ENCODE data around the gene DNM2. TPM values are rescaled to one million over a fixed set of nuclear protein-coding genes. Genes with fewer than 3 reads are reported as not detected.

The DNM2 gene
- total and polyA plus RNA-seq, 2 of the 13 experiments (the other 11 are each of a cell fraction or from before 2014, with no cell fraction given) = 41.7 to 59.8 TPM

- Histone ChIP-seq H3K9me3 (ENCODE audit: low read length) (no peaks in the 10 kb centered on the region), H3K79me2 (ENCODE audit: insufficient read depth, low read length) (peaks cover 80% of the 10 kb centered on the region), H4K20me1 (ENCODE audit: insufficient read depth, low read length) (0 out of 2 replicates have a peak, but pooled peaks cover 3% of the 10 kb centered on the region), H3K4me3 (replicated peaks in 1 of 3; ENCODE audit: insufficient read depth in 1 of 3, low read depth in 2 of 3, low read length in 3 of 3) (no peak overlapping the region), H3K27ac (ENCODE audit: extremely low read length, insufficient read depth, low read length) (no peak overlapping the region), H3K4me1 (ENCODE audit: insufficient read depth, low read length) (peaks cover 23% of the 10 kb centered on the region), H2AFZ (ENCODE audit: low read length) (no peak overlapping the region), H3K4me2 (ENCODE audit: low read depth, low read length) (no peak overlapping the region), H3K36me3 (replicated peaks in 1 of 2; ENCODE audit: control insufficient read depth in 1 of 2, insufficient read depth in 2 of 2, low read length in 2 of 2) (peaks cover 0 to 15% of the 10 kb centered on the region in 2 experiments; a peak in 3 of 5 replicates), H3K27me3 (ENCODE audit: control insufficient read depth in 1 of 2, insufficient read depth in 2 of 2, low read length in 2 of 2) (no peaks in the 10 kb centered on the region), H3K9ac (ENCODE audit: insufficient read depth, low read depth, low read length) (no peak overlapping the region)
- ChIA-PET CTCF (ENCODE audit: low intra/inter-chr PET ratio, low total read pairs) (no interaction called here), POLR2A (interaction anchor here (1.2 kb wide), 1 partner anchor 13 kb away, joined by 3 read pairs; no protein-coding TSS in a partner anchor)
- DNase-seq (ENCODE audit: low spot score) (no peak), ATAC-seq (no peak), FAIRE-seq (no peak)
- no TSS peak for BruUV-seq (replicated peaks)
- WGBS (ENCODE audit: low lambda C conversion rate) = 99% methylated on average over 6 of the region's 12 CpGs
- intact Hi-C loops (cut with micrococcal nuclease; ENCODE audit: unreplicated experiment) (no loop called here), in situ Hi-C loops (cut with HindIII; ENCODE audit: extremely low pct_ligation_motif_present, low pct_unique_long_range_greater_than_20kb) (no loop called here)
- TF ChIP-seq ZNF354B (CRISPR knock-in tag; IDR thresholded peaks at IDR 0.05) (no peak), ZNF7 (CRISPR knock-in tag; IDR thresholded peaks at IDR 0.05) (no peak), ZUFSP (CRISPR knock-in tag; IDR thresholded peaks at IDR 0.05; ENCODE audit: borderline replicate concordance) (no peak), SAFB2 (CRISPR knock-in tag; IDR thresholded peaks at IDR 0.05; ENCODE audit: borderline replicate concordance, low read depth) (no peak), SOX6 (IDR thresholded peaks at IDR 0.05) (no peak), SOX6 (CRISPR knock-in tag; IDR thresholded peaks at IDR 0.05) (no peak), RAD21 (CRISPR knock-in tag; IDR thresholded peaks at IDR 0.05) (no peak), ZNF382 (CRISPR knock-in tag; IDR thresholded peaks at IDR 0.05; ENCODE audit: borderline replicate concordance) (no peak), KLF15 (CRISPR knock-in tag; IDR thresholded peaks at IDR 0.05; ENCODE audit: borderline replicate concordance) (no peak), HBP1 (CRISPR knock-in tag; IDR thresholded peaks at IDR 0.05; ENCODE audit: low read depth) (no peak), REST (IDR thresholded peaks at IDR 0.05; ENCODE audit: borderline replicate concordance in 1 of 2, low read depth in 1 of 2, low read length in 2 of 2) (no peak), CHD2 (IDR thresholded peaks at IDR 0.05; ENCODE audit: low read depth, low read length) (no peak), ZNF709 (CRISPR knock-in tag; IDR thresholded peaks at IDR 0.05) (no peak), TP53 (CRISPR knock-in tag; conservative IDR thresholded peaks at IDR 0.05) (no peak), POGK (CRISPR knock-in tag; conservative IDR thresholded peaks at IDR 0.05) (no peak), NRL (CRISPR knock-in tag; IDR thresholded peaks at IDR 0.05; ENCODE audit: borderline replicate concordance) (no peak), ZNF672 (CRISPR knock-in tag; IDR thresholded peaks at IDR 0.05) (no peak), SCMH1 (CRISPR knock-in tag; IDR thresholded peaks at IDR 0.05; ENCODE audit: borderline replicate concordance) (no peak)
These were observed 13.1 kb downstream of the DNM2 start for GRCh38 chr19:10730932-10731331.

Measured in HepG2 (cell line).